ENCODE measurements around the gene S1PR5. TPM values are rescaled to one million over a fixed set of nuclear protein-coding genes. Genes with fewer than 3 reads are reported as not detected.

Gene S1PR5
- total RNA-seq, 4 donors from 2014 or later, result not detected

DNA sequence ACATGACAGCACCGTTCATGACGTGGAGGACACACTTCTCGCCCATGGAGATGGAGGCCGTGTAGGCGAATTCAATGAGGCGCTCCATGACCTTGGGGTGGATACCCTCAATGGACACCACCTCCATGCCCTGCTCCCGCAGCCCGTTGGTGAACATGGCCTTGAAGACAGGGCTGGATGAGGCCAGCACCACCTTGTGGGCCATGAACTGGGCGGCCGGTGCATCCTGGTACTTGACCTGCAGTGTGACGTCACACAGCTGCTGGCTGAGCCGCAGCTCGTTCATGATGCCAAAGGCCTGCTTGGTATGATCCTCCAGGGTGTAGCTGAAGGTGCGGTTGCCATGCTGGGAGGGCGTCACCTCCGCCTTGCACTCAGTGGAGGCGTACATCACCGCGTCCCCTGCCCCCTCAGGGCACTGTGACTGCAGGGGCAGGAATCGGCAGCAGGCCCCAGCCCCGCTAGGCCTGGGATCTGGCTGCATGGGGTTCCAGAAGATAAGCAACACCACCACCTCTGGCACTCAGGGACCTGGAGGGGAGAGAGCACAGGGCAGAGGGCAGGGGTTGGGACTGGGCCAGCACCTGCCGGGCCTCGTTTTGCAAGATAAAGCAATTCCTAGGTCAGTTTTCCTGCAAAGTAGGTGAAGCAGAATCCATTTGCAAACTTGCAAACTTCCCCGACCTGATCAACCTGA lies 17.5 kb downstream of the S1PR5 start:
- TF ChIP-seq EP300 (IDR thresholded peaks at IDR 0.05) (no peak), POLR2A (IDR thresholded peaks at IDR 0.05; ENCODE audit: low read depth) (no peak), POLR2AphosphoS5 (IDR thresholded peaks at IDR 0.05) (no peak)
- TF ChIP-seq, protein P1, sequence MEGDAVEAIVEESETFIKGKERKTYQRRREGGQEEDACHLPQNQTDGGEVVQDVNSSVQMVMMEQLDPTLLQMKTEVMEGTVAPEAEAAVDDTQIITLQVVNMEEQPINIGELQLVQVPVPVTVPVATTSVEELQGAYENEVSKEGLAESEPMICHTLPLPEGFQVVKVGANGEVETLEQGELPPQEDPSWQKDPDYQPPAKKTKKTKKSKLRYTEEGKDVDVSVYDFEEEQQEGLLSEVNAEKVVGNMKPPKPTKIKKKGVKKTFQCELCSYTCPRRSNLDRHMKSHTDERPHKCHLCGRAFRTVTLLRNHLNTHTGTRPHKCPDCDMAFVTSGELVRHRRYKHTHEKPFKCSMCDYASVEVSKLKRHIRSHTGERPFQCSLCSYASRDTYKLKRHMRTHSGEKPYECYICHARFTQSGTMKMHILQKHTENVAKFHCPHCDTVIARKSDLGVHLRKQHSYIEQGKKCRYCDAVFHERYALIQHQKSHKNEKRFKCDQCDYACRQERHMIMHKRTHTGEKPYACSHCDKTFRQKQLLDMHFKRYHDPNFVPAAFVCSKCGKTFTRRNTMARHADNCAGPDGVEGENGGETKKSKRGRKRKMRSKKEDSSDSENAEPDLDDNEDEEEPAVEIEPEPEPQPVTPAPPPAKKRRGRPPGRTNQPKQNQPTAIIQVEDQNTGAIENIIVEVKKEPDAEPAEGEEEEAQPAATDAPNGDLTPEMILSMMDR (IDR thresholded peaks at IDR 0.05), result no peak
- Histone ChIP-seq H3K36me3 (peaks cover 36 to 55% (median 52%) of the 10 kb centered on the region in 4 donors), H3K27ac (replicated peaks in 1 of 4) (no peak overlapping the region), H3K27me3 (no peaks in the 10 kb centered on the region), H3K4me3 (no peak overlapping the region), H3K9me3 (no peaks in the 10 kb centered on the region), H3K4me1 (peaks cover 27 to 67% (median 61%) of the 10 kb centered on the region in 4 donors)
- 88% methylated on average over 12 of the region's 24 CpGs for WGBS
- intact Hi-C loops (cut with DNase I), result loop anchor here (5.0 kb wide), 2 partner anchors 53 to 68 kb away; partner anchors contain the start of genes CDKN2D and KRI1
- no peak for DNase-seq (ENCODE audit: extremely low spot score)

DNA sequence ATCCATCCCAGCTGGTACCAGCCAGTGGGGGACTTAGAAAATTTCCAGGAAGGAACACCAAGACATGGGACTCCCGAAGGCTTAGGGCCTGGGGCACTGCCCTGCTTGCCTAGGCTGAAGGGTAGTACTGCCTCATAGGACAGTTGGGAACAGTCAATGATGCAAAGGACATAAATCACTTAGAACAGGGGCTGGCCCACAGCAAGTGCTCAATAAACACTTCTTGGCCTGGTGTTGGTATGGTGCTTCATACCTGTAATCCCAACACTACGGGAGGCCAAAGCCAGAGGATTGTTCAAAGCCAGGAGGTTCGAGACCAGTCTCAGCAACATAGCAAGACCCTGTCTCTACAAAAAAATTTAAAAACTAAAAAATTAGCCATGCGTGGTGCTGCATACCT lies 19.9 kb downstream of the S1PR5 start:
- no peak for TF ChIP-seq EP300 (IDR thresholded peaks at IDR 0.05)
- TF ChIP-seq, protein P1 (IDR thresholded peaks at IDR 0.05), result no peak
- TF ChIP-seq POLR2A (IDR thresholded peaks at IDR 0.05; ENCODE audit: low read depth), result no peak
- TF ChIP-seq POLR2AphosphoS5 (IDR thresholded peaks at IDR 0.05), result no peak
- H3K27ac ChIP-seq (replicated peaks in 1 of 4), result no peak overlapping the region
- WGBS, result 91% methylated on average over 4 of the region's 4 CpGs
- intact Hi-C loops (cut with DNase I), result no loop called here
- H3K4me1 ChIP-seq, result peaks cover 25 to 64% (median 57%) of the 10 kb centered on the region in 4 donors
- H3K9me3 ChIP-seq, result no peaks in the 10 kb centered on the region
- no peak overlapping the region for H3K4me3 ChIP-seq
- H3K36me3 ChIP-seq, result peaks cover 39 to 77% (median 73%) of the 10 kb centered on the region in 4 donors
- DNase-seq (ENCODE audit: extremely low spot score), result no peak
- no peaks in the 10 kb centered on the region for H3K27me3 ChIP-seq

DNA sequence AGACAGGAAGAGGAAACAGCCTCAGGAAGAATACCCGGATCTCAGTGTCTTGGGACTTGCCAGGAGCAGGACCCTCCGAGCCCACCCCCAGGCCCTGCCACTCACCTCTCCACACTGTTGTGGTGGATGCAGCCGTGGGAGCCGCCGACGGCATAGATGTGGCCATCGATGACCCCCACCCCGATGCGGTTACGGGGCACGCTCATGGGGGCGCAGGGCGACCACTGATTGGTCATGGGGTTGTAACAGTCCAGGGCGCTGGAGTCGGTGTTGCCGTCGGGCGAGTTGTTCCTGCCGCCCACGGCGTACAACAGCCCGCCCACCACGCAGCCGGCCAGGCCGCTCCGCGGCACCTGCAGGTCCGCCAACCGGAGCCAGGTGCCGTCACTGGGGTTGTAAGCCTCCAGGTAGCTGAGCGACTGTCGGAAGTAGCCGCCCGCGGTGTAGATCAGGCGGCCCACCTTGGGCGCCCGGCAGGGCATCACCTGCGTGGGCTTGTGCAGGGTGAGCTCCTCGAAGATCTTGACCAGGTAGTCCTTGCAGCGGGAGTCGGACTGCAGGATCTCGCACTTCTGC lies 25.7 kb downstream of the S1PR5 start:
- Histone ChIP-seq H3K4me1 (peaks cover 0 to 28% (median 5%) of the 10 kb centered on the region in 4 donors), H3K9me3 (no peaks in the 10 kb centered on the region), H3K27me3 (no peaks in the 10 kb centered on the region), H3K4me3 (no peak overlapping the region), H3K36me3 (peaks cover 70 to 100% (median 95%) of the 10 kb centered on the region in 4 donors), H3K27ac (replicated peaks in 1 of 4) (no peak overlapping the region)
- intact Hi-C loops (cut with DNase I), result loop anchor here (5.0 kb wide), 1 partner anchor 81 kb away; no protein-coding TSS in a partner anchor
- TF ChIP-seq, protein P1 (IDR thresholded peaks at IDR 0.05), result no peak
- TF ChIP-seq EP300 (IDR thresholded peaks at IDR 0.05) (no peak), POLR2A (IDR thresholded peaks at IDR 0.05; ENCODE audit: low read depth) (no peak), POLR2AphosphoS5 (IDR thresholded peaks at IDR 0.05) (no peak)
- DNase-seq (ENCODE audit: extremely low spot score), result no peak
- 89% methylated on average over 16 of the region's 43 CpGs for WGBS

DNA sequence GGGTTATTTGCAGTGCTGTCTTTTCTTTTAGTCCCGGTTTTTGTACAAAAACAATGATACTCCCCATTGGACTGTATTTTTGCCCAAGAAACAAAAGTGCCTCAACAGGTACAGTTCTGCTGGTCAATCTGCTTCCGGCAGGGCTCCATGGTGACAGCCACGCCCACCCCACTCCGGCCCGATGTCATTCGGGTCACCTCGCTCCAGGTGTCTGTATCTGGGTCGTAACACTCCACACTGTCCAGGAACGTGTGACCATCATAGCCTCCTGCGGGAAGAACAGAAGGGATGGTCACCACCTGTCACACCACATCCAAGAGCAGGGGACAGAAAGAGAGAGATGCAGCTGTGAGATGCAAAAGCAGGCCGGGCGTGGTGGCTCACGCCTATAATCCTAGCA lies 30.7 kb downstream of the S1PR5 start:
- Histone ChIP-seq H3K9me3 (no peaks in the 10 kb centered on the region), H3K4me1 (peaks cover 0 to 21% (median 2%) of the 10 kb centered on the region in 4 donors), H3K36me3 (peaks cover 58 to 74% (median 69%) of the 10 kb centered on the region in 4 donors), H3K27ac (replicated peaks in 1 of 4) (no peak overlapping the region), H3K27me3 (no peaks in the 10 kb centered on the region), H3K4me3 (no peak overlapping the region)
- DNase-seq (ENCODE audit: extremely low spot score), result no peak
- TF ChIP-seq POLR2A (IDR thresholded peaks at IDR 0.05; ENCODE audit: low read depth), result no peak
- no peak for TF ChIP-seq EP300 (IDR thresholded peaks at IDR 0.05)
- no peak for TF ChIP-seq POLR2AphosphoS5 (IDR thresholded peaks at IDR 0.05)
- TF ChIP-seq, protein P1 (IDR thresholded peaks at IDR 0.05), result no peak
- 74% methylated on average over 12 of the region's 13 CpGs for WGBS
- intact Hi-C loops (cut with DNase I), result no loop called here

Data from esophagus muscularis mucosa (tissue), 4 donors.